OCI-LY1 (cell line): ENCODE results near the gene MAB21L4.

ENCODE experiments used
- EZH2 ChIP-seq: fragments of 200-600 bp; sonication (generic), shearing (Covaris generic); IDR thresholded peaks from 2 replicates; pipeline ENCODE4 v1.8.0; 2017; ENCODE audit warnings: borderline replicate concordance, mixed run types, mild to moderate bottlenecking, antibody characterized with exemption, low read length, moderate library complexity, mixed read lengths
- TF ChIP-seq, protein P1 (sequence below): fragments of 200-600 bp; sonication (generic), shearing (Covaris generic); IDR thresholded peaks from 2 replicates; pipeline ENCODE4 v1.5.1; 2017; ENCODE audit warnings: mild to moderate bottlenecking, antibody characterized with exemption, low read length, moderate library complexity, mixed read lengths

DNA sequence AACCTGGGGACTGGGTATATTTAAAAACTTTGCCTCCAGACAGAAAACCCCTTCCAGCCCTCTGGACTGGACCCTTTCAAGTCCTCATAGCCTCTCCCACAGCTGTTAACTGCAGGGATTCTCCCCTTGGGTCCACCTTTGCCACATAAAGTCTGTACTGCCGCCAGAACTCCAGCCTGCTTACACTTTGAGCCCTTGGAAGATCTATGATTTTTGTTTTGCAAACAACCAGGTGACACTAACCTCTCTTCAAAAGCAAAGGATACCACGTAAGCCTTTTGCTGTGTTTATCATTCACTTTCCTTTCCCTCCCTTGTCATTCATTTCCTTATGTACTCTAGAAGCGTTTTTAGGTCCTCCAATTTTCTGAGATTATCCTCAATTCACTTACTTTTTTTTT, 31.5 kb downstream of the MAB21L4 start:
- TF ChIP-seq, protein P1, sequence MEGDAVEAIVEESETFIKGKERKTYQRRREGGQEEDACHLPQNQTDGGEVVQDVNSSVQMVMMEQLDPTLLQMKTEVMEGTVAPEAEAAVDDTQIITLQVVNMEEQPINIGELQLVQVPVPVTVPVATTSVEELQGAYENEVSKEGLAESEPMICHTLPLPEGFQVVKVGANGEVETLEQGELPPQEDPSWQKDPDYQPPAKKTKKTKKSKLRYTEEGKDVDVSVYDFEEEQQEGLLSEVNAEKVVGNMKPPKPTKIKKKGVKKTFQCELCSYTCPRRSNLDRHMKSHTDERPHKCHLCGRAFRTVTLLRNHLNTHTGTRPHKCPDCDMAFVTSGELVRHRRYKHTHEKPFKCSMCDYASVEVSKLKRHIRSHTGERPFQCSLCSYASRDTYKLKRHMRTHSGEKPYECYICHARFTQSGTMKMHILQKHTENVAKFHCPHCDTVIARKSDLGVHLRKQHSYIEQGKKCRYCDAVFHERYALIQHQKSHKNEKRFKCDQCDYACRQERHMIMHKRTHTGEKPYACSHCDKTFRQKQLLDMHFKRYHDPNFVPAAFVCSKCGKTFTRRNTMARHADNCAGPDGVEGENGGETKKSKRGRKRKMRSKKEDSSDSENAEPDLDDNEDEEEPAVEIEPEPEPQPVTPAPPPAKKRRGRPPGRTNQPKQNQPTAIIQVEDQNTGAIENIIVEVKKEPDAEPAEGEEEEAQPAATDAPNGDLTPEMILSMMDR, result no peak
- TF ChIP-seq EZH2, result no peak
